Cardiac fibroblast (primary cell): ENCODE measurements around the gene PECR.

Experiments used
- DNase-seq, 2 donors: peaks; one replicate each; pipeline versions ENCODE4 v3.0.0 to v3.0.0-alpha.2; 2010; ENCODE audit warnings: low read depth in 2 of 2
- H3K4me3 ChIP-seq, 2 donors: replicated peaks in 1 of 2; 1 replicate in 1 of 2; 2 replicates in 1 of 2; pipeline ENCODE4 v1.5.1; 2011; ENCODE audit warnings: low read depth in 2 of 2, low read length in 2 of 2, mild to moderate bottlenecking in 2 of 2, moderate library complexity in 1 of 2
- CTCF ChIP-seq: IDR thresholded peaks from one replicate; pipeline ENCODE4 v1.5.1; 2011; ENCODE audit warnings: low read depth, mild to moderate bottlenecking, low read length, inconsistent platforms

Gene PECR

GRCh38 chr2:216052420-216052819, 29.2 kb downstream of the PECR start:
- H3K4me3 ChIP-seq, result no peak overlapping the region
- no peak for TF ChIP-seq CTCF
- no peak for DNase-seq

- no peak for DNase-seq
- no peak overlapping the region for H3K4me3 ChIP-seq
- TF ChIP-seq CTCF, result no peak
Measured at GRCh38 chr2:216051350-216051749, 30.3 kb downstream of the PECR start.

GRCh38 chr2:216049452-216049851, 32.2 kb downstream of the PECR start:
- no peak for DNase-seq
- no peak for TF ChIP-seq CTCF
- H3K4me3 ChIP-seq, result no peak overlapping the region

- H3K4me3 ChIP-seq, result no peak overlapping the region
- no peak for DNase-seq
- no peak for TF ChIP-seq CTCF
Measured at GRCh38 chr2:216047397-216047796, 34.2 kb downstream of the PECR start.

GRCh38 chr2:216044883-216045486, 36.6 kb downstream of the PECR start:
- H3K4me3 ChIP-seq, result no peak overlapping the region
- no peak for TF ChIP-seq CTCF
- peak in 1 of 2 donors; percentile 8 for DNase-seq

GRCh38 chr2:216043949-216044348, 37.7 kb downstream of the PECR start:
- H3K4me3 ChIP-seq, result no peak overlapping the region
- TF ChIP-seq CTCF, result no peak
- no peak for DNase-seq

- TF ChIP-seq CTCF, result no peak
- no peak for DNase-seq
- H3K4me3 ChIP-seq, result no peak overlapping the region
Measured at GRCh38 chr2:216041438-216041837, 40.2 kb downstream of the PECR start.
